Fibroblast of mammary gland (primary cell): ENCODE data around the gene FRAS1.
"Not testable (repeated sequence)": the region's sequence is repeated elsewhere in the genome, so short reads cannot be mapped to it uniquely, and the experiment has no call there.

Source experiments
- DNase-seq: peaks from one replicate; pipeline ENCODE4 v3.0.0-alpha.2; 2010; ENCODE audit warnings: low read depth
- H3K4me3 ChIP-seq: 2 replicates; pipeline ENCODE4 v1.5.1; 2011; ENCODE audit warnings: low read depth, mild to moderate bottlenecking, low read length, moderate library complexity; ENCODE audit not compliant: control insufficient read depth
- TF ChIP-seq, protein P1 (sequence below): conservative IDR thresholded peaks from 2 replicates; pipeline ENCODE4 v1.5.1; 2011; ENCODE audit warnings: low read depth, low read length, inconsistent platforms; ENCODE audit not compliant: control insufficient read depth, insufficient read depth

FRAS1 gene

DNA sequence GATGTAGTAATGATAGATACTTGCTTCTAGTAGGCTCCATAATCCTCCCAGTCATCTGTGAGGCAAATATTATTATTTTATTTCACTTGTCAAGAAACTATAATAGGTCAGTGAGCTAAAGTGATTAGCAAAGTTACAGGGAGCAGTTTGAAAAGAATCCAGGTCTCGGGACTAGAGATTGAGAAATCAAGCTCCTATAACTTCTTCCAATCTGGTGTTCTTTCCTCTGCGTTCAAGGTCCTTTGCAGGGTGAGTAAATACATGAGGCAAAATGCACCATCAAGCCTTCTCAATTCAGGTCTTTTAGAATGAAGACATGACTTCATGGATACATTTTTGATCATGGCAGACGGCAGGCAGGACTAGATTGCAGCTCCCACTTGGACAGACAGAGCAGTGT lies 150.4 kb downstream of the FRAS1 start:
- DNase-seq, result no peak
- H3K4me3 ChIP-seq, result no peak overlapping the region
- TF ChIP-seq, protein P1, sequence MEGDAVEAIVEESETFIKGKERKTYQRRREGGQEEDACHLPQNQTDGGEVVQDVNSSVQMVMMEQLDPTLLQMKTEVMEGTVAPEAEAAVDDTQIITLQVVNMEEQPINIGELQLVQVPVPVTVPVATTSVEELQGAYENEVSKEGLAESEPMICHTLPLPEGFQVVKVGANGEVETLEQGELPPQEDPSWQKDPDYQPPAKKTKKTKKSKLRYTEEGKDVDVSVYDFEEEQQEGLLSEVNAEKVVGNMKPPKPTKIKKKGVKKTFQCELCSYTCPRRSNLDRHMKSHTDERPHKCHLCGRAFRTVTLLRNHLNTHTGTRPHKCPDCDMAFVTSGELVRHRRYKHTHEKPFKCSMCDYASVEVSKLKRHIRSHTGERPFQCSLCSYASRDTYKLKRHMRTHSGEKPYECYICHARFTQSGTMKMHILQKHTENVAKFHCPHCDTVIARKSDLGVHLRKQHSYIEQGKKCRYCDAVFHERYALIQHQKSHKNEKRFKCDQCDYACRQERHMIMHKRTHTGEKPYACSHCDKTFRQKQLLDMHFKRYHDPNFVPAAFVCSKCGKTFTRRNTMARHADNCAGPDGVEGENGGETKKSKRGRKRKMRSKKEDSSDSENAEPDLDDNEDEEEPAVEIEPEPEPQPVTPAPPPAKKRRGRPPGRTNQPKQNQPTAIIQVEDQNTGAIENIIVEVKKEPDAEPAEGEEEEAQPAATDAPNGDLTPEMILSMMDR, result no peak

- no peak overlapping the region for H3K4me3 ChIP-seq
- DNase-seq, result no peak
- TF ChIP-seq, protein P1, result no peak
These were observed 150.8 kb downstream of the FRAS1 start for GRCh38 chr4:78207951-78208350.

- DNase-seq, H3K4me3 ChIP-seq: not testable (repeated sequence)
These were observed 151.8 kb downstream of the FRAS1 start for GRCh38 chr4:78208896-78209295.

- H3K4me3 ChIP-seq, result no peak overlapping the region
- no peak for DNase-seq
- TF ChIP-seq, protein P1, result no peak
These were observed 153.7 kb downstream of the FRAS1 start for GRCh38 chr4:78210694-78211410.

DNA sequence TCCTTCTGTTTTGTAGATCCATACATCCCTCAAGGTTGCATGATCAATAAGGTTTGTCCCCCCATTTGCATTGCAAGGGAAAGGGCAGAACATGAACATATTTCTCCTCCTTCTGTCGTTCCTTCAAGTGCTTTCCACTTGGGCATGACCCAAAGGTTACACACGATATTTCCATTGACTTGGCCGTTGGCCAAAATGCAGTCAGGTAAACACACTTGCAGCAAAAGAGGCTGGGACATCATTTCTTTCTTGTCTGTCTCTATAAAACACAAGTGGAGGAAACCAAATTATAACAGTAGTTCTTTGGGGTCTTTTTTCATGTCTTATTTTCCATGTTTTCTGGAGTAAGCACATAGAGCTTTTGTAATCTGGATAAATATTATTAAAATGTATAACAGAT lies 156.1 kb downstream of the FRAS1 start:
- no peak overlapping the region for H3K4me3 ChIP-seq
- TF ChIP-seq, protein P1, result no peak
- no peak for DNase-seq

GRCh38 chr4:78214078-78214477 lies 157.0 kb downstream of the FRAS1 start:
- DNase-seq, result no peak
- TF ChIP-seq, protein P1, result no peak
- no peak overlapping the region for H3K4me3 ChIP-seq

GRCh38 chr4:78217557-78217956 lies 160.4 kb downstream of the FRAS1 start:
- TF ChIP-seq, protein P1, result no peak
- H3K4me3 ChIP-seq, result no peak overlapping the region
- no peak for DNase-seq
